Endothelial cell (in vitro differentiated cells): ENCODE results near the gene SSPN. TPM values are rescaled to one million over a fixed set of nuclear protein-coding genes. Genes with fewer than 3 reads are reported as not detected.

ENCODE experiments used
- DNase-seq: peaks from one replicate; pipeline ENCODE4 v3.0.0; 2021; ENCODE audit warnings: low spot score
- H3K27ac Mint-ChIP-seq: one replicate; pipeline ENCODE4 v1.8.0; 2021; ENCODE audit warnings: mixed read lengths, inconsistent platforms; ENCODE audit not compliant: unreplicated experiment
- H3K27me3 Mint-ChIP-seq: one replicate; pipeline ENCODE4 v1.8.0; 2021; ENCODE audit warnings: mild to moderate bottlenecking, moderate library complexity, mixed read lengths, inconsistent platforms; ENCODE audit not compliant: unreplicated experiment
- H3K36me3 Mint-ChIP-seq: one replicate; pipeline ENCODE4 v1.8.0; 2021; ENCODE audit warnings: mild to moderate bottlenecking, low read depth, mixed read lengths, inconsistent platforms; ENCODE audit not compliant: unreplicated experiment
- H3K4me1 Mint-ChIP-seq: one replicate; pipeline ENCODE4 v1.8.0; 2021; ENCODE audit warnings: mild to moderate bottlenecking, mixed read lengths, inconsistent platforms; ENCODE audit not compliant: unreplicated experiment
- H3K4me3 Mint-ChIP-seq: one replicate; pipeline ENCODE4 v1.8.0; 2021; ENCODE audit warnings: mild to moderate bottlenecking, mixed read lengths, inconsistent platforms; ENCODE audit not compliant: unreplicated experiment
- H3K9me3 Mint-ChIP-seq: one replicate; pipeline ENCODE4 v1.8.0; 2021; ENCODE audit warnings: mixed read lengths, inconsistent platforms; ENCODE audit not compliant: unreplicated experiment
- CTCF ChIP-seq: fragments of 200-600 bp; sonication (generic); IDR thresholded peaks from one replicate; pipeline ENCODE4 v1.5.0; 2021; ENCODE audit warnings: antibody characterized with exemption; ENCODE audit not compliant: unreplicated experiment
- total RNA-seq: library from RNA; stranded (reverse); fragmentation: NEBNext Ultra II Directional; extraction: Animal tissue kit (Norgen Biotek cat#: 25700); gene quantifications from one replicate; pipeline ENCODE4 v1.2.1, GENCODE V29; 2021; ENCODE audit not compliant: unreplicated experiment

The SSPN gene
- total RNA-seq, 1 donor from 2014 or later: 2.7 TPM

GRCh38 chr12:26239122-26239851, 43.9 kb downstream of the SSPN start:
- no peak overlapping the region for H3K27ac Mint-ChIP-seq
- no peak for DNase-seq
- TF ChIP-seq CTCF: no peak
- peaks cover 1% of the 10 kb centered on the region for H3K27me3 Mint-ChIP-seq
- H3K4me3 Mint-ChIP-seq: no peak overlapping the region
- peaks cover 14% of the 10 kb centered on the region for H3K4me1 Mint-ChIP-seq
- H3K9me3 Mint-ChIP-seq: no peaks in the 10 kb centered on the region
- H3K36me3 Mint-ChIP-seq: no peaks in the 10 kb centered on the region

- H3K27ac Mint-ChIP-seq: no peak overlapping the region
- peaks cover 14% of the 10 kb centered on the region for H3K4me1 Mint-ChIP-seq
- H3K4me3 Mint-ChIP-seq: no peak overlapping the region
- TF ChIP-seq CTCF: no peak
- peaks cover 1% of the 10 kb centered on the region for H3K27me3 Mint-ChIP-seq
- no peaks in the 10 kb centered on the region for H3K9me3 Mint-ChIP-seq
- H3K36me3 Mint-ChIP-seq: no peaks in the 10 kb centered on the region
- DNase-seq: no peak
These were observed 44.8 kb downstream of the SSPN start for GRCh38 chr12:26239852-26240815.

GRCh38 chr12:26241080-26241479, 45.7 kb downstream of the SSPN start:
- no peaks in the 10 kb centered on the region for H3K9me3 Mint-ChIP-seq
- no peak for TF ChIP-seq CTCF
- H3K4me1 Mint-ChIP-seq: peaks cover 14% of the 10 kb centered on the region
- H3K4me3 Mint-ChIP-seq: no peak overlapping the region
- H3K27me3 Mint-ChIP-seq: peaks cover 1% of the 10 kb centered on the region
- H3K27ac Mint-ChIP-seq: no peak overlapping the region
- no peak for DNase-seq
- no peaks in the 10 kb centered on the region for H3K36me3 Mint-ChIP-seq

- peaks cover 1% of the 10 kb centered on the region for H3K27me3 Mint-ChIP-seq
- no peak overlapping the region for H3K4me3 Mint-ChIP-seq
- DNase-seq: no peak
- H3K27ac Mint-ChIP-seq: no peak overlapping the region
- peaks cover 11% of the 10 kb centered on the region for H3K4me1 Mint-ChIP-seq
- H3K9me3 Mint-ChIP-seq: no peaks in the 10 kb centered on the region
- H3K36me3 Mint-ChIP-seq: no peaks in the 10 kb centered on the region
- no peak for TF ChIP-seq CTCF
These were observed 47.3 kb downstream of the SSPN start for GRCh38 chr12:26242683-26243082.

- DNase-seq: no peak
- Mint-ChIP-seq H3K36me3 (peaks cover 2% of the 10 kb centered on the region), H3K27ac (no peak overlapping the region), H3K9me3 (no peaks in the 10 kb centered on the region), H3K4me3 (no peak overlapping the region), H3K27me3 (peaks cover under 1% of the 10 kb centered on the region), H3K4me1 (peaks cover under 1% of the 10 kb centered on the region)
- no peak for TF ChIP-seq CTCF
These were observed 49.1 kb downstream of the SSPN start for GRCh38 chr12:26244503-26244902.
